Activated CD4-positive, alpha-beta T cell treated with anti-CD3 and anti-CD28 coated beads, Interleukin-2, amount 50 U/mL, for 24 hours (primary cell): ENCODE results near the gene PCDHB13.

Source experiments
- DNase-seq, 2 donors: peaks; one replicate each; pipeline ENCODE4 v3.0.0-alpha.2; 2020; ENCODE audit warnings: low read depth in 1 of 2, low spot score in 1 of 2

PCDHB13 gene

GRCh38 chr5:141261238-141261546 is 47.5 kb downstream of the PCDHB13 start:
- no peak for DNase-seq
